ENCODE measurements around the gene PI4KA.

PI4KA gene

DNA sequence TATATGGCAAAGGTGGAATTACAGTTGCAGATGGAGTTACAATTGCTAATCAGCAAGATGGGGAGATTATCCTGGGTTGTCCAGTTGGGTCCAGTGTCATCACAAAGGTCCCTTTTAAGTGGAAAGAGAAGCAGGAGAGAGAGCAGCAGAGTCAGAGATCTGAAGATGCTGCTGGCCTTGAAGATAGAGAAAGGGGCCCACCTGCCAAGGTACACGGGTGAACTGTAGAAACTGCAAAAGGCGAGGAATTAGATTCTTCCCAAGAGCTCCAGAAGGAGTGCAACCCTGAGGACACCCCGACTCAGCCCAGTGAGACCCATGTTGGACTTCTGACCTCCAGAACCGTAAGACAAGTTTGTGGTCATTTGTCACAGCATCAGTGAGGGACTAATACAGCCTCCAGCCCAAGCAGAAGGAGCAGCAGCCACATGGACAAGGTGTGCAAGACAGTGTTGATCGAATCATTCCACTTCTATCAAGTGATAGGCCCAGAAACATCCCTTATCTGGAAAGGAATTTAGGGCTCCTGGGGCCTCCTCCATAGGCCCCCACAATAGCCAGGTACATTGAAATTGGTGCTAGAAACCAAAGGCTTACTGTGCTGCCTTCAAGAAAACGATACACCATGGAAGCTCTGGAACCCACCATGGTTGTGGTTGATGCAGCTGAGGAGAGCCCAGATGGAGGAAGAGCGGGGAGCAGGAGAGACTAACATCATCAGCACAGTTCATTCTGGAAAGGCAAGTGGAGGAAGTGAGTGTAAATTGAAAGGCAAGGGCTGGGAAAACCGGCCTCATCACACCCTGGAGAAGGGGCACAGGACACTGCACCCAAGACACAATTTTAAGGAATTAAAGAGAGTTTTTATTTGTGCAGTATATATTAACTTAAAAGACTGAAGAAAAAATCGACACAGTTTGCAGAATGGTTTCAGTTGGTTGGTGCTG is 23.5 kb upstream of the PI4KA start:
- DNase-seq, result no peak

DNA sequence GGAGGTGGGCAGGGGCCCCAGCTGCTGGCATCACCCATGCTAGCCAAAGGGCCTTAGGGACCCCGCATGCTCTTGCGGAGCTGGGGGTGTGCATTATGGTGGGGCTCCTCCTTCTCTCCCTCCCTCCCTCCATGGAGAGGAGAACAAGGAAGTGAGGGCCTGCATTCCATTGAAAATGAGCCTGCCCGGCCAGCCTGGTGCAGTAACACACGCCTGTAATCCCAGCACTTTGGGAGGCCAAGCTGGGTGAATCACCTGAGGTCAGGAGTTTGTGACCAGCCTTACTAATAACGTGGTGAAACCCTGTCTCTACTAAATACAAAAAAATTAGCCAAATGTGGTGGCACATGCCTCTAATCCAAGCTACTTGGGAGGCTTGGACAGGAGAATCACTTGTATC is 22.6 kb upstream of the PI4KA start:
- peak; percentile 87 for DNase-seq

- no peak for DNase-seq
These were observed 19.1 kb upstream of the PI4KA start for GRCh38 chr22:20877715-20878114.

GRCh38 chr22:20875296-20875695 is 16.7 kb upstream of the PI4KA start:
- no peak for DNase-seq

GRCh38 chr22:20873214-20873613 is 14.6 kb upstream of the PI4KA start:
- DNase-seq, result no peak

GRCh38 chr22:20869234-20869633 is 10.6 kb upstream of the PI4KA start:
- no peak for DNase-seq

DNA sequence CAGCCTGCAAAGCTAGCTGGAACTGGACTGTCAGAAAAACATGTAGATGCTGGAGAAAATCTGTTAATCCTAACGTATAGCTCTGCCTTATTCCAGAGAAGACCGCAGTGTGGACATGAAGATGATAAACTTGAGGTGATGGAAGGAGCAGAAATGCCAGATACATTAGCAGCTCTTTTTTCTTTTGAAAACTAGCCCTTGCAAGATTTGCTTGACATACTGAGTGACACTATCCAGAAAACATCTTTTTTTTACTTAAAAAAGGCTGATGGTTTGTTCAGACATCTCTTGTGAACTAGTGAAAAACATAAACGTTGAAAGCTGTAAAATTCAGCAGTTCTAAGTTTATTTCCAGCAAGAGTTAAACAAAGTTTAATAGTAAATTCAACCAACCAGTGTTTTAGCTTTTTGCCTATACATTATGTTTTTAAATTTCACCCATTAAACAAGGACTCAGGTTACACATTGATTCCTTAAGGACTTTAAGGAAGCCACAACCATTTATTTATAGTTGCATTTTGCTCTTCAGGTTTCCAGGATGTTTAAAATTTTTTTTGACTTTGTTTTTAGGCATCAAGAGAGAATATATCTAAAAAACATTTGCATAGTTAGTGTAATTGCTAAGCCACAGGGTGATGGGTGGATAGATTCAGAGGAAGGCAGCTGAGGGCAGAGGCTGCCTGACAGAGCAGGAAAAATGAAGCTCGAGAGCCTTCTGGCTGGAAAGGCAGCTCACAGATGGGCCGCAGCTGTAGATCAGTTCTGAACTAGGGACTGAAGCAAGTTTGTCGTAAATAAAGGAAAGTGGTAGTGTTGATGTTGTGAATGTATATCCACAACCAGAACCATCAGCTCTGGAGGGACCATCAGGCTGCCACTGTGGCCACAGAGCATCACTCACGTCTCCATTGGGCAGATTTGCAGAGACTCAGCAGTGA is 9.7 kb upstream of the PI4KA start:
- no peak for DNase-seq

DNA sequence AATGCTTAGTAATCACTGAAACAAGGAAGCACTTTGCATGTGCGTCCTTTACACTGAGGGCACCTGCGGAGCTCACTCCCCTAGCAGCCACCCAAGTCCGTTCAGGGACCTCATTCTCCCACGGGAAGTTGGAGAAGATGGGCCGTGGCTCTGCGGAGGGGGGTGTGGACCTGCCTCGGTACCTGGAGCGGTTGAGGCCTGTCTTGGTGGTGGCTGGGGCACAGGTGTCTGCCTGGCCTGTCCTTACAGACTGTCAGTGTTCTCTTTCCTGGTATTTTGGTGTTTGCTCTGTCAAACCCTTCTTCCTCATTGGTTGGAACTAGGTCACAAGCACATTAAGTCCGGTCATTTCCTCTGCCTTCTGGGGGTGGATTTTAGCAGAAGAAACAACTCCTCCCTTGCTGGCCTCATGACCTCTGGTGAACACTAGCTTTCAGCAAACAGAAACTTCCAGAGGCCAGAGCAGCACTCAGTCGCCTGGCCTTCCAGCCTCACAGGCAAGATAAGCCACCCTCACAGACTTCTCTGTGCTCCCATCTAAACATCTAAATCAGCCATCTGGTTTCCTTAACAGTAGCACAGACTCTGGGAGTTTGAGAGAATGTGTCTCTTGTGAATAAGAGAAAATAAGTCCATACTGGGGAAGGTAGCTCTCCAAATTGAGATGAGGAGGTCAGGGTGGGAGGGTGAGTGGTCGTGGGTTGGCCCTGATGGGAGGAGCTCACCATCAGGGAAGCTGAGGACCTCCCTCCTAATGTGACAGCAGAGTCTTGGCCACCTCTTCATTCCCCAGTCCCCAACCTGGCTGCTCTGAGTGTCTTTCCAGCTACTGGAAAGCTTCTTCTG is 8.8 kb upstream of the PI4KA start:
- DNase-seq, result no peak

DNA sequence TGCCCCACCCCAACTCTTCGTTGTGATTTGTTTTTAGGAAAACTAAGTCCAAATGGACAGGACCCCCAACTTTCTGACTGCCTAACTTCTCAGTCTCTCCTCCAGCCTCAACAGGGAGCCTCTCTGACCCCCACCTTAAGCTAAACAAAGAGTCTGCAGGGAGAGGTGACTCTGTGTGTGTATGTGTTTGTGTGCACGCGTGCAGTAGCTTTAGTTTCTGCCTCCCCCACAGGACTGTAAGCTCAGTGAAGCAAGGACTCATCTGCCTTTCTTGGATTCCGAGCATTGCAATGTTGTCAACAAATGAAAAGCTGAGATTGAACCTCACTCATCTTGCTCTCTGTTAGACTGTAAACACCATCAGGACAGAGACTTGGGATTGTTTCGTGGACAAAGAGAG is 8.1 kb upstream of the PI4KA start:
- no peak for DNase-seq

DNA sequence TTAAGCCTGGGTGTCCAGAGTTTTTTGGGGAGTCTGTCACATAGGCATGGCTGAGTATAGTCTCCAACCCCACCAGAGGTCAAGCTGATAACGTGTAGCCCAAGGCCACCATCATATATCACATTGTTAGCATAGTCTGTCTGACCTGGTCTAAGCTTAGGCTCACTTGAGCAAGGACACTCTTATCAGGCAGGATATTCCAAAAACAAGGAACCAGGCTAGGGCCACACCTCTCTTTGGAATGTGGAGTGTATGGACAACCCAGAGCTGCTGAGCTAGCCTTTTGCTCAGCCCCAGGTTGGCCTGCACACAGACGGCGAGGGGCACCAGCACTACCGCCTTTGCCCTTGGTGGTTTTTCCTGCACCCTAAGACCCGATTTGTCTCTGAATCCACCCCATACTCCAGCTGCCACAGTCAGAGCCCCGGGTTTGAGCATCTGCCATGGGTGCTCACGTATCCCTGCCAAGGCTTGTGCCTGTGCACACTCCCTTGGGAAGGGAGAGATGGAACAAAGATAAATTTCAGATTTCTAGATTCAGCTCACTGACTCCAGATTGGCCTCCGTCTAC is 7.3 kb upstream of the PI4KA start:
- no peak for DNase-seq

- no peak for DNase-seq
These were observed 6.7 kb upstream of the PI4KA start for GRCh38 chr22:20865331-20865730.

DNA sequence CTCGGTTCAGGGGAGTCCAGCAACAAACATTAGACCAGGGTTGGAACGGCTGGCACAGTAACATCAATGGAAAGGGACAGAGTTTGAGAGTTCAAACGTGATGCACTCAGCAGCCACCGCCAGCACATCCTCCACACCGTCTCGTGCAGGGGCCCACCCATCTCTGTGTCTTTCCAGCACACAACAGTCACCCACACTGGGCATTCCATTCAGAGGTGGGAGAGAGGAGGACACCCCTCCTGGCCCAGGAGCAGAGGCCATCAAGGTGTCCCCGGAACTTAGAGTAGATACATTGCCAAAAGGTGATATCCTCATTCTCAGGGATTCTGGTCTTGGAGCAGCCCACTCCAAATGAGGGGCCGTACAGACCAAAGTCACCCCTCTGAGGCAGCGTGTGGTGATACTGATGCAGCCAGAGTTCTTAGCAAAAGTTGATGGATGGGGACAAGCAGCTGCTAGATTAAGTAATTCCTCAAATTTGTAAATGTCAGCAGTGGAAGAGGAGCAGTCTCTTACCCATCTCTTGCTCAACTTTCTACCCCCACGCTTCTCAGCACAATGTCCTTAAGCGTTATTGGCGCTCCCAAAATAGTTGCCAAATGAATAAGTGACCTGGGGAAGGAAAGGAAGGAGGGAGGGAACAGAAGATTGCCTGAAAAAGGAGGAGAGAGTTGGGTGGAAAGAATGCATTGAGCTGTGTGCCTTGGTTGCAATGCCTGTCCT is 5.7 kb upstream of the PI4KA start:
- no peak for DNase-seq

DNA sequence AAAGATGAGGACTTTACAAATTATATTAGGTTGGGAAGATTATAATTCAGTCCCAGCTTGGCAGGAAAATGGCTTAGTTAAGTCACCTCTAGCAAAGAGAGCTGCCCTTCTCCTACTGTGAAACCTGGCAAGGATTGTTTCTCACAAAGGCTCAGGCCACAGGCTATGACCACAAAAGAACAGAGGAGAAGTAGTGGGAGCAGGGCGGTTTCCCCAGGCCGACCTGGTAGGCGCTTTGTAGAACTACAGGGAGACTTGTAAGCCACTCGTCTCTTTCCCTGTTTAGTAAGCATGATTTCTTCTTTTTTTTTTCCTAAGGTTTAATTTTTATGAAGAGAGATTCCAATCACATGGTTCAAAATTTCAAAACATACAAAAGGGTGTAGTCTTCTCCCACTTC is 4.8 kb upstream of the PI4KA start:
- DNase-seq, result no peak

- no peak for DNase-seq
These were observed 3.9 kb upstream of the PI4KA start for GRCh38 chr22:20862540-20862939.

- DNase-seq, result no peak
These were observed 1.0 kb upstream of the PI4KA start for GRCh38 chr22:20859615-20860014.

DNA sequence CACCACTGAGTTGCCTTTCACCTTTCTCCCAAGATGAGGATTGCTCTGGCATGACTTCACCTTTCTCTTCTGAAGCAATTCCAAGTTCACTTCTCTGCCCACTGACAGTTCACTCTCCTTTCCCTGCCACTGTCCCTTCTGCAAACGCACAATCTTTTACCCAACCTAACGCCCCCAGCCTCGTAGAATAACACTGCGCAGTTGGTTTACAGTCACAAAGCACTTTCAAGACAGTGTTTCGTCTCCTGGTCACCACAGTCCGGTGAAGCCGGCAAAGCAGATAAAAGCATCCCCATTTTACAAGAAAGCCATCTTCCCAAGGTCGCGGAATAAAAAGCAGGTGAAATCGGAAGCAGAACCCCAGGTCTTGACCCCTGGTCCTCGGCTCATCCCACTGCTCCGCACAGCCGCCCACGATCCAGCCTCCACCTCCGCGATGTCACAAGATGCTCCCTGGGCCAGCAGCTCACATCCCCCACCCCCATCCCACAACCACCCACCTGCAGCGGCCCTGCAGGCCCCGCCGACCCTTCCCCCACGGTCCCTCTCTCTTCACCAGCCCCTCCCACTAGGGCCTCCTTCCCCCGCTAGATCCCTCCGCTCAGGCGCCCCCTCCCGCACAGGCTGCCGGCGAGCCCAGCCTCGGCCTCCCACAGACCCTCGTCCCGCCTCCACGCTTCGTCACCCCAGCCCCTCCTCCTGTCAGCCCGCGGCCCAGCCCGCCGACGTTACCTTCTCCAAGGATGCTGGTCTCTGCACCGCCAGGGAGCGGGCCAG is 585 bp downstream of the PI4KA start:
- DNase-seq, result peak; percentile 97

- DNase-seq, result no peak
These were observed 1.4 kb downstream of the PI4KA start for GRCh38 chr22:20857247-20857643.

DNA sequence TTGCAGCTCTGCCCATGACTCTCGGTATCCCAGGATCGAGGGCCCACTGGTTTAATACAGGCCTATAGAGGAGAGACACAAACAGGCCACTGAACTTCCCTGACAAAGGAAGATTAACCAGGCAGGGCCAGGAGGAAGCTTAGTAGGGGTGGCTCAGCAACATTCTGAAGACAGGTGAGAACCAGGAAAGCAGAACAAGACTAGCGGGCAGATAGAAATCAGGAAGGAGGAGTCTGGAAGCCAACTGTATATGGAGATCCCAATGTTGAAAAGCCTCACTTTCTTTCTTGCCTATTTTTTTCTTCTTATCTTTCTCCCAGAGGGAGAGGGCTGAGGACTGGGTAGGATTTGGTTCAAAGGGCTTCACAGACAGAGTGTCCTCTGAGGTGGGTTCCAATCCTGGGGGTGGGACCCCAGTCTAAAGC is 5.4 kb downstream of the PI4KA start:
- no peak for DNase-seq

DNA sequence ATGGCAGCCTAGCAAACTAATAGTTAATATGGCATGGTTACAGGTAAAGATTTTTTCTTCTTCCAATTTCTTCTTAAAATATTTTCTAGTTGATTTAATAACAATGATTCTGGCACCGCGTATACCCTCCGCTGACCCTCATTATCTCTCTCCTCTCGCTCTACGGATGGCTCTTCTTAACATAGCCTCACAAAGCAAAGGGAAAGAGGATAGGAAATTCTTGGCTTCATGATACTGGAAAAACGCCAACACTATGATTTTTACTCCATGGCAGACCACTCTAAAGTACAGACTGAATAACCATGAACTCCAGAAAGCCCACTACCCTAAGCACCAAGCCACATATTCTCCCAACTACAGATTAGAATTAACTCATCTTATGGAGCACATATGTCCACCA is 6.1 kb downstream of the PI4KA start:
- no peak for DNase-seq

DNA sequence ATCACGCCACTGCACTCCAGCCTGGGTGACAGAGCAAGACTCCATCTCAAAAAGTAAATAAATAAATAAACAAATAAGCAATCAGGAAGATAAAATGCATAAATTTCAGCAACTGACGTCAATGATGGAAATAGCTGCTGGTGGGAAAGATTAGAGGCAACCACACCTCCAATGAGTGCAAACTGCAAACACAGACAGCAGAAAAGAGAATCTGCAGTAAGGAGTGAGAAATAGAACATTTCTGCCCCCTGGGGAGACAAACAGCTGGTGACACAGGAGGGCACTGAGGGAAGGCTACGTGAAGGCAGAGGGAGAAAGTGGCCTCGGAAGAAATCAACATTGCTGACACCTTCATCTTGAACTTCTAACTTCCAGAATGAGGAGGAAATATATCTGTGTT is 6.5 kb downstream of the PI4KA start:
- no peak for DNase-seq

GRCh38 chr22:20847318-20847822 is 11.2 kb downstream of the PI4KA start:
- DNase-seq, result no peak
